Neural cell (in vitro differentiated cells): Measurements from ENCODE around the gene DCTD. TPM values are rescaled to one million over a fixed set of nuclear protein-coding genes. Genes with fewer than 3 reads are reported as not detected.

Experiments used
- H2AFZ ChIP-seq: fragments of 200-600, 300-800 bp; sonication (generic), shearing (Covaris generic); 2 replicates; pipeline ENCODE4 v1.6.0; 2014; ENCODE audit warnings: low read depth, mild to moderate bottlenecking, antibody characterized with exemption, low read length, moderate library complexity
- H3F3A ChIP-seq: fragments of 200-600 bp; shearing (Covaris generic); 2 replicates; pipeline ENCODE4 v1.6.1; 2016; ENCODE audit warnings: mild to moderate bottlenecking, moderate library complexity, mixed read lengths, antibody characterized with exemption, low read length; ENCODE audit not compliant: insufficient read depth, poor library complexity, severe bottlenecking
- H3K27ac ChIP-seq: fragments of 200-600, 300-800 bp; sonication (generic), shearing (Covaris generic); 2 replicates; pipeline ENCODE4 v1.5.1; 2014; ENCODE audit warnings: mild to moderate bottlenecking, low read length, moderate library complexity
- H3K27me3 ChIP-seq: fragments of 300-800, 200-600 bp; sonication (generic), shearing (Covaris generic); 2 replicates; pipeline ENCODE4 v1.6.0; 2014; ENCODE audit warnings: mild to moderate bottlenecking, low read depth, low read length, moderate library complexity; ENCODE audit not compliant: insufficient read depth
- H3K36me3 ChIP-seq: fragments of 300-800, 200-600 bp; sonication (generic), shearing (Covaris generic); 2 replicates; pipeline ENCODE4 v1.5.1; 2014; ENCODE audit warnings: mild to moderate bottlenecking, antibody characterized with exemption, low read length, moderate library complexity; ENCODE audit not compliant: insufficient read depth
- H3K4me2 ChIP-seq: fragments of 300-800, 200-600 bp; sonication (generic), shearing (Covaris generic); 2 replicates; pipeline ENCODE4 v1.6.0; 2014; ENCODE audit warnings: mild to moderate bottlenecking, low read length
- H3K4me3 ChIP-seq: fragments of 300-800, 200-600 bp; sonication (generic), shearing (Covaris generic); 2 replicates; pipeline ENCODE4 v1.5.1; 2014; ENCODE audit warnings: mild to moderate bottlenecking, low read length, moderate library complexity
- H3K79me2 ChIP-seq: fragments of 200-600 bp; shearing (Covaris generic); replicated peaks from 2 replicates; pipeline ENCODE4 v1.6.0; 2014; ENCODE audit warnings: mild to moderate bottlenecking, low read length, moderate library complexity; ENCODE audit not compliant: insufficient read depth
- H3K9ac ChIP-seq: fragments of 300-800, 200-600 bp; sonication (generic), shearing (Covaris generic); 2 replicates; pipeline ENCODE4 v1.6.1; 2016; ENCODE audit warnings: mild to moderate bottlenecking, low read length, mixed read lengths
- H3K9me2 ChIP-seq: fragments of 200-600 bp; shearing (Covaris generic); 2 replicates; pipeline ENCODE4 v1.6.1; 2016; ENCODE audit warnings: mild to moderate bottlenecking, low read length, mixed read lengths; ENCODE audit not compliant: insufficient read depth
- H3K9me3 ChIP-seq: fragments of 200-600, 300-800 bp; sonication (generic), shearing (Covaris generic); 2 replicates; pipeline ENCODE4 v1.6.1; 2016; ENCODE audit warnings: mild to moderate bottlenecking, mixed run types, low read length, moderate library complexity, mixed read lengths
- H4K20me1 ChIP-seq: fragments of 200-600 bp; shearing (Covaris generic); 2 replicates; pipeline ENCODE4 v1.6.1; 2016; ENCODE audit warnings: mild to moderate bottlenecking, mixed run types; ENCODE audit not compliant: insufficient read depth
- EP300 ChIP-seq: fragments of 450-650 bp; conservative IDR thresholded peaks from 2 replicates; pipeline ENCODE4 v1.6.1; 2014; ENCODE audit warnings: antibody characterized with exemption, mild to moderate bottlenecking, moderate library complexity; ENCODE audit not compliant: poor library complexity, severe bottlenecking
- EZH2 ChIP-seq: fragments of 200-600, 300-800 bp; shearing (Covaris generic), sonication (generic); IDR thresholded peaks from 2 replicates; pipeline ENCODE4 v1.6.1; 2014; ENCODE audit warnings: antibody characterized with exemption, low read length, borderline replicate concordance, mild to moderate bottlenecking; ENCODE audit not compliant: insufficient read depth, poor library complexity, severe bottlenecking
- MXI1 ChIP-seq: fragments of 450-650 bp; conservative IDR thresholded peaks from 2 replicates; pipeline ENCODE4 v1.6.1; 2014; ENCODE audit warnings: antibody characterized with exemption, mild to moderate bottlenecking; ENCODE audit not compliant: poor library complexity, severe bottlenecking
- POLR2AphosphoS5 ChIP-seq: IDR thresholded peaks from 2 replicates; pipeline ENCODE4 v1.6.1; 2012
- RAD21 ChIP-seq: fragments of 450-650 bp; conservative IDR thresholded peaks from 2 replicates; pipeline ENCODE4 v1.6.1; 2014; ENCODE audit warnings: antibody characterized with exemption, mild to moderate bottlenecking, moderate library complexity
- SMC3 ChIP-seq: fragments of 450-650 bp; conservative IDR thresholded peaks from 2 replicates; pipeline ENCODE4 v1.6.1; 2014; ENCODE audit warnings: antibody characterized with exemption, mild to moderate bottlenecking, moderate library complexity; ENCODE audit not compliant: poor library complexity
- TAF1 ChIP-seq: IDR thresholded peaks from 2 replicates; pipeline ENCODE4 v1.6.1; 2012; ENCODE audit warnings: low read depth
- polyA plus RNA-seq: library from polyadenylated mRNA; depleted of rRNA; stranded (reverse); fragments of >200 nt; gene quantifications from 2 replicates; pipeline ENCODE4 v1.2.3, GENCODE V29; 2014
- TF ChIP-seq, protein P1 (sequence below): IDR thresholded peaks from 2 replicates; pipeline ENCODE4 v1.6.1; 2012; ENCODE audit warnings: borderline replicate concordance
- TF ChIP-seq, protein P2 (sequence below): fragments of 450-650 bp; IDR thresholded peaks from 2 replicates; pipeline ENCODE4 v1.5.1; 2014; ENCODE audit warnings: antibody characterized with exemption, mild to moderate bottlenecking, moderate library complexity; ENCODE audit not compliant: poor library complexity, severe bottlenecking

DCTD gene
- polyA plus RNA-seq, 1 donor from 2014 or later, result 26.4 TPM

DNA sequence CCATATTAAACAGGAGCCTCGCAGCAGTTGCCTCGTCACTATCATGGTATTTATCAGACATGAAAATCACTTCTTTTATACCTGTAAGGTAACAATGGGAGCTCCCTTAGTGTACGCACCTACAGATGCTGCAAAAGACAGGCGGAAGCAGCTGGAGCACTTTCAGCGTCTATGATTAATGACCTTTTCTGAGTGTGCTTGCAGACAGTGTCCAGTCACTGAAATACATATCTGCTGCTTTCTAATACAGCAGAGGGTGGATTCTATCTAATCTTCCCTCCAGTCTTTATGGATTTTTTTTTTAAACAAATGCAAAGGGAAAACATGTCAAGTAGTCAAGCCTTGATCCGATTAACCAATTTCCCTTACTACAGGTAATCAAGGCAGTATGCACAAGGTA, 24.1 kb downstream of the DCTD start:
- Histone ChIP-seq H3K9me3 (no peaks in the 10 kb centered on the region), H3K9ac (no peak overlapping the region), H3F3A (no peaks in the 10 kb centered on the region), H3K27ac (peak overlapping the region; percentile 59), H2AFZ (no peak overlapping the region), H3K4me3 (no peak overlapping the region), H4K20me1 (no peaks in the 10 kb centered on the region), H3K4me2 (no peak overlapping the region), H3K36me3 (no peaks in the 10 kb centered on the region), H3K9me2 (no peaks in the 10 kb centered on the region), H3K27me3 (no peaks in the 10 kb centered on the region), H3K79me2 (no peaks in the 10 kb centered on the region)
- TF ChIP-seq POLR2AphosphoS5 (no peak), SMC3 (no peak), EP300 (no peak), EZH2 (no peak), RAD21 (no peak), TAF1 (no peak), MXI1 (no peak)
- TF ChIP-seq, protein P1, sequence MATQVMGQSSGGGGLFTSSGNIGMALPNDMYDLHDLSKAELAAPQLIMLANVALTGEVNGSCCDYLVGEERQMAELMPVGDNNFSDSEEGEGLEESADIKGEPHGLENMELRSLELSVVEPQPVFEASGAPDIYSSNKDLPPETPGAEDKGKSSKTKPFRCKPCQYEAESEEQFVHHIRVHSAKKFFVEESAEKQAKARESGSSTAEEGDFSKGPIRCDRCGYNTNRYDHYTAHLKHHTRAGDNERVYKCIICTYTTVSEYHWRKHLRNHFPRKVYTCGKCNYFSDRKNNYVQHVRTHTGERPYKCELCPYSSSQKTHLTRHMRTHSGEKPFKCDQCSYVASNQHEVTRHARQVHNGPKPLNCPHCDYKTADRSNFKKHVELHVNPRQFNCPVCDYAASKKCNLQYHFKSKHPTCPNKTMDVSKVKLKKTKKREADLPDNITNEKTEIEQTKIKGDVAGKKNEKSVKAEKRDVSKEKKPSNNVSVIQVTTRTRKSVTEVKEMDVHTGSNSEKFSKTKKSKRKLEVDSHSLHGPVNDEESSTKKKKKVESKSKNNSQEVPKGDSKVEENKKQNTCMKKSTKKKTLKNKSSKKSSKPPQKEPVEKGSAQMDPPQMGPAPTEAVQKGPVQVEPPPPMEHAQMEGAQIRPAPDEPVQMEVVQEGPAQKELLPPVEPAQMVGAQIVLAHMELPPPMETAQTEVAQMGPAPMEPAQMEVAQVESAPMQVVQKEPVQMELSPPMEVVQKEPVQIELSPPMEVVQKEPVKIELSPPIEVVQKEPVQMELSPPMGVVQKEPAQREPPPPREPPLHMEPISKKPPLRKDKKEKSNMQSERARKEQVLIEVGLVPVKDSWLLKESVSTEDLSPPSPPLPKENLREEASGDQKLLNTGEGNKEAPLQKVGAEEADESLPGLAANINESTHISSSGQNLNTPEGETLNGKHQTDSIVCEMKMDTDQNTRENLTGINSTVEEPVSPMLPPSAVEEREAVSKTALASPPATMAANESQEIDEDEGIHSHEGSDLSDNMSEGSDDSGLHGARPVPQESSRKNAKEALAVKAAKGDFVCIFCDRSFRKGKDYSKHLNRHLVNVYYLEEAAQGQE, result no peak
- TF ChIP-seq, protein P2, sequence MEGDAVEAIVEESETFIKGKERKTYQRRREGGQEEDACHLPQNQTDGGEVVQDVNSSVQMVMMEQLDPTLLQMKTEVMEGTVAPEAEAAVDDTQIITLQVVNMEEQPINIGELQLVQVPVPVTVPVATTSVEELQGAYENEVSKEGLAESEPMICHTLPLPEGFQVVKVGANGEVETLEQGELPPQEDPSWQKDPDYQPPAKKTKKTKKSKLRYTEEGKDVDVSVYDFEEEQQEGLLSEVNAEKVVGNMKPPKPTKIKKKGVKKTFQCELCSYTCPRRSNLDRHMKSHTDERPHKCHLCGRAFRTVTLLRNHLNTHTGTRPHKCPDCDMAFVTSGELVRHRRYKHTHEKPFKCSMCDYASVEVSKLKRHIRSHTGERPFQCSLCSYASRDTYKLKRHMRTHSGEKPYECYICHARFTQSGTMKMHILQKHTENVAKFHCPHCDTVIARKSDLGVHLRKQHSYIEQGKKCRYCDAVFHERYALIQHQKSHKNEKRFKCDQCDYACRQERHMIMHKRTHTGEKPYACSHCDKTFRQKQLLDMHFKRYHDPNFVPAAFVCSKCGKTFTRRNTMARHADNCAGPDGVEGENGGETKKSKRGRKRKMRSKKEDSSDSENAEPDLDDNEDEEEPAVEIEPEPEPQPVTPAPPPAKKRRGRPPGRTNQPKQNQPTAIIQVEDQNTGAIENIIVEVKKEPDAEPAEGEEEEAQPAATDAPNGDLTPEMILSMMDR, result no peak

DNA sequence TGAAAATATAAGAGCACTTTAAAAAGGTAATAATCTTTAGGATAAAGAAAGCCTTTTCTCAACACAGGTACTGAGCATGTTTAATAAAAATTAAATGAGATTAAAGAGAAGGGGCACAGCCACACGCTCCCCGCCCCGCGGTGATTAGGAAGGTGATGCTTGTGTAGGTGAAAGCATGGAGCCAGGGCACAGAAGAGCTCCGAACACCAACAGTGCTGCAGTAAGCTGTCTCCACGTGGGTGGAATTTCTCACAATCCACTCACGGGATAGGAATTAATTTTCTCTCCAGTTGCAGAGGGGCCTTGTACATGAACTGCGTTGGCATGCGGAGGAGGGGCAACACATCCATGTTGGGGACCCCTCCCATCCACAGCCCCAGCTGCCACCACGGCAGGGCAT, 27.0 kb downstream of the DCTD start:
- Histone ChIP-seq H3K9me3 (no peaks in the 10 kb centered on the region), H3F3A (no peaks in the 10 kb centered on the region), H3K79me2 (no peaks in the 10 kb centered on the region), H2AFZ (no peak overlapping the region), H3K36me3 (no peaks in the 10 kb centered on the region), H3K4me3 (no peak overlapping the region), H4K20me1 (no peaks in the 10 kb centered on the region), H3K27me3 (no peaks in the 10 kb centered on the region), H3K27ac (no peak overlapping the region), H3K9me2 (no peaks in the 10 kb centered on the region), H3K4me2 (no peak overlapping the region), H3K9ac (no peak overlapping the region)
- TF ChIP-seq SMC3 (no peak), RAD21 (no peak), EZH2 (no peak), EP300 (no peak), MXI1 (no peak), POLR2AphosphoS5 (no peak), TAF1 (no peak)
- TF ChIP-seq, protein P1, result no peak
- TF ChIP-seq, protein P2, result no peak
